Activated naive CD4-positive, alpha-beta T cell treated with anti-CD3 and anti-CD28 coated beads, Interleukin-2, amount 50 U/mL, for 24 hours (primary cell): Measurements from ENCODE around the gene GPD1L.

Source experiments
- H3K27ac Mint-ChIP-seq: one replicate; pipeline ENCODE4 v1.8.0; 2021; ENCODE audit warnings: mild to moderate bottlenecking, mixed read lengths
- H3K27me3 Mint-ChIP-seq: one replicate; pipeline ENCODE4 v1.8.0; 2021; ENCODE audit warnings: mixed read lengths
- H3K36me3 Mint-ChIP-seq: one replicate; pipeline ENCODE4 v1.8.0; 2021; ENCODE audit warnings: mixed read lengths
- H3K4me1 Mint-ChIP-seq: one replicate; pipeline ENCODE4 v1.8.0; 2021; ENCODE audit warnings: mixed read lengths
- H3K4me3 Mint-ChIP-seq: one replicate; pipeline ENCODE4 v1.8.0; 2021; ENCODE audit warnings: mild to moderate bottlenecking, mixed read lengths
- H3K9me3 Mint-ChIP-seq: one replicate; pipeline ENCODE4 v1.8.0; 2021; ENCODE audit warnings: mixed read lengths

Gene GPD1L

DNA sequence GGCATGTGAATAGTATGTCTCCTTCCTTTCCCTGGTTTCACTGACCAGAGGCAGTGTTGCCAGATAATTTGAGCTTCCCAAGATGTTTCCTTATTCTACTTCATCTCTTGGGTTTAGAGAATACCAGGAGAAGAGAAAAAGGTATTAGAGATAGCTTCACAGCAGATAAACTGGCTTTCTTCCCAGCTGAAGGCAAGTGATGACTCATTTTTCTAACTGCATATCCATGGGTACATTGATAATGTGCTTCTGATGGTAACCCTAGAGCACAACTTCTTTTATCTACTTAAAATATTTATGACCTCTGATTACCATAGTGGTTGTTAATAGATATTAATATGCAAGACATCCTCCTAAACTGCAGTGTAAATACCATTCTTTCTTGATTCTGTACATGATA is 97.4 kb downstream of the GPD1L start:
- no peaks in the 10 kb centered on the region for H3K36me3 Mint-ChIP-seq
- H3K27ac Mint-ChIP-seq: no peak overlapping the region
- H3K4me1 Mint-ChIP-seq: no peaks in the 10 kb centered on the region
- H3K4me3 Mint-ChIP-seq: no peak overlapping the region
- no peaks in the 10 kb centered on the region for H3K27me3 Mint-ChIP-seq
- no peaks in the 10 kb centered on the region for H3K9me3 Mint-ChIP-seq

DNA sequence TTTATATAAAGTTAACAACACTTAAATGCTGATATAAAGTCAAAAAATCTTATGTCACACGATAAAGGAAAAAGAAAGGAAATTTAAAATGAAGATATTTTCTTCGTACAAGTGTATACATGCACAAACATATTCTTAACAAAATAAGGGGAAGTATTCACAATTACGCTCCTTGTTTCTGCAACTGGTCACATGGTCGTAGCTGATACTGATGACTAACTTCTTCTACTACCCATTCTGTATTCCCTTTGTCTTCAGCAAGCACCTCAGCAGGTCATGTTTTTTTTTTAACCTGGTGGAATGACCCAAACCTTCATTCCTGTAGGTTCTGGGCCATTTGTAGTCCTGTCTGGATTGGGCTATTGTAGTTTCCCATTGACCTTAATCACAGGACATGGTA is 102.0 kb downstream of the GPD1L start:
- no peaks in the 10 kb centered on the region for H3K4me1 Mint-ChIP-seq
- no peak overlapping the region for H3K4me3 Mint-ChIP-seq
- no peaks in the 10 kb centered on the region for H3K36me3 Mint-ChIP-seq
- no peaks in the 10 kb centered on the region for H3K27me3 Mint-ChIP-seq
- no peak overlapping the region for H3K27ac Mint-ChIP-seq
- H3K9me3 Mint-ChIP-seq: no peaks in the 10 kb centered on the region

DNA sequence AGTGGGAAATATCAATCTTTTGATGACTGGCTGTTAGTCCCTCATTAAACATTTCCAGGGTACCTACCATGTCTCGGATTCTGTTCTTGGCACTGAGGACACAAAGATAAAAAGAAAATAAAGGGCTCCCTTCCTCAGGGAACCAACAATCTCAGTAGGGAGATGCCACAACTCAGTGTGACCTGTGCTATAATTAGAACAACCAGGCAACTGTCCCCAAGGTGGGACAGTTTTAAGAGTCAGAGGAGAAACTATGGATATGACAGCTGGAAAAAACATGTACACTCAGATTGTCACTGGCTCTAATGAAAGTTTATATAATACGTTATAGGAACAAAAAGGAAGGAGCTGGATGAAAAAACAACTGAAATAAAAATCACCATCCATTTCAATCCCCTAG is 108.8 kb downstream of the GPD1L start:
- no peak overlapping the region for H3K4me3 Mint-ChIP-seq
- H3K4me1 Mint-ChIP-seq: no peaks in the 10 kb centered on the region
- no peak overlapping the region for H3K27ac Mint-ChIP-seq
- no peaks in the 10 kb centered on the region for H3K36me3 Mint-ChIP-seq
- peaks cover 6% of the 10 kb centered on the region for H3K9me3 Mint-ChIP-seq
- no peaks in the 10 kb centered on the region for H3K27me3 Mint-ChIP-seq

DNA sequence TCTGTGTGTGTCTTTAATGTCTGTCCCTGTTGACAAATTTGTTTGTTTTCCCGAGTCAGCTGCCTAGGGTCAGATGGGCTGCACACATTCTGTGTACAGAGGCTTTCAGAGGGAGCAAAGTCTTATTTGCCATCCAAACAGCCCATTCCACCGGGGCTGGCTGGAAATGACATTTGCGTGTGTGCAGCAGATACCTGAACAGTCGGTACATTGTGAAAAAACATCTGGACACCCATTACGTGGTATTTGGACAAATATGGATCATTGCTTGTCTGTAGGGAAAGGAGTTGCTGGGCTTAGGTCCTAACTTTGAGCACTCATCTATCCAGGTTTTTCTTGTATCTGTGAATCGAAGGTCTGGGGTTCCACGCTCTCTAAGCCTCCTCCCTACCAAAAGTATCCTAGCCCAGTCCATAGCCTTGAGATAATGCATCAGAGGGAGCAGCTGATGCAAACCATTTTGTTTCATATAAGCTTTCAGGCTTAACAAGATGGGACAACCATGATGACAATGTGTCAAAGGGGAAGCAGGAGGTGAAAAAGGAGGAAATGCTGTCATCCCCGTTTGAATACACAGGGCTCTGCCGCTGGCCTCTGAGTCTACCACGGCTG is 109.9 kb downstream of the GPD1L start:
- Mint-ChIP-seq H3K4me3 (no peak overlapping the region), H3K9me3 (peaks cover 6% of the 10 kb centered on the region), H3K36me3 (no peaks in the 10 kb centered on the region)

DNA sequence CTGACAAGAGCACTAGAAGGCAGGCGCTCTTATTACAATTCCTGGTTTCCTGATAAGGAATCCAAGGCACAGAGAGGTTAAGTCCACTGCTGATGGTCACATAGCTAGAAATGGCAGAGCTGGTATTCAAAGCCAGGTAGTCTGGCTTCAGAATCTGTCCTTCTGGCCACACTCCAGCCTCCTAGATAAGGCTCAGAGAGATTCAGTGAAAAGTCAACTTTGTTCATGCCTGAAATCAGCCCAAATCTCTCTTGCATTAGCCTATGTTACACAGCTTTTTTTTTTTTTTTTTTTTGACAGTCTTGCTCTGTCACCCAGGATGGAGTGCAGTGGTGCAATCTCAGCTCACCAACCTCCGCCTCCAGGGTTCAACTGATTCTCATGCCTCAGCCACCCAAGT is 110.9 kb downstream of the GPD1L start:
- no peak overlapping the region for H3K4me3 Mint-ChIP-seq
- H3K4me1 Mint-ChIP-seq: no peaks in the 10 kb centered on the region
- no peaks in the 10 kb centered on the region for H3K36me3 Mint-ChIP-seq
- no peaks in the 10 kb centered on the region for H3K27me3 Mint-ChIP-seq
- H3K9me3 Mint-ChIP-seq: peaks cover 6% of the 10 kb centered on the region
- no peak overlapping the region for H3K27ac Mint-ChIP-seq

More for the DNA sequence above, 109.9 kb downstream of the GPD1L start:
- Mint-ChIP-seq H3K4me1 (no peaks in the 10 kb centered on the region), H3K27me3 (no peaks in the 10 kb centered on the region), H3K27ac (no peak overlapping the region)
